ENCODE data around the gene RIGI. TPM values are rescaled to one million over a fixed set of nuclear protein-coding genes. Genes with fewer than 3 reads are reported as not detected.

Gene RIGI
- total and polyA plus RNA-seq, 2 donors (not counting 1 experiment from before 2014, with no cell fraction given): 7.6 to 24.9 TPM

GRCh38 chr9:32503008-32503407 is 23.0 kb downstream of the RIGI start:
- TF ChIP-seq CTCF (IDR thresholded peaks at IDR 0.05) (no peak), EZH2 (IDR thresholded peaks at IDR 0.05; ENCODE audit: borderline replicate concordance, insufficient read depth, low read depth, low read length, poor library complexity, severe bottlenecking) (no peak)
- Mint-ChIP-seq H3K9me3 (ENCODE audit: insufficient read depth) (no peaks in the 10 kb centered on the region), H3K4me3 (no peak overlapping the region), H3K4me1 (no peaks in the 10 kb centered on the region), H3K27ac (no peak overlapping the region), H3K27me3 (no peaks in the 10 kb centered on the region)
- Histone ChIP-seq H3K4me1 (ENCODE audit: control insufficient read depth in 2 of 2, insufficient read depth in 2 of 2, low read length in 2 of 2) (no peaks in the 10 kb centered on the region), H3K4me2 (replicated peaks; ENCODE audit: low read depth, low read length, poor library complexity, severe bottlenecking) (no peak overlapping the region), H3K9ac (ENCODE audit: low read length) (no peak overlapping the region), H3K36me3 (replicated peaks in 1 of 2; ENCODE audit: control extremely low read depth in 1 of 2, control insufficient read depth in 1 of 2, extremely low read depth in 1 of 2, insufficient read depth in 2 of 2, low read length in 1 of 2) (peaks cover 5 to 27% of the 10 kb centered on the region in 2 experiments), H2AFZ (ENCODE audit: insufficient read depth, low read depth, low read length, poor library complexity, severe bottlenecking) (no peak overlapping the region), H3K9me3 (ENCODE audit: control extremely low read depth in 1 of 3, control insufficient read depth in 2 of 3, insufficient read depth in 1 of 3, low read length in 2 of 3) (no peaks in the 10 kb centered on the region), H3K4me3 (ENCODE audit: control extremely low read depth in 1 of 5, extremely low read depth in 1 of 5, insufficient read depth in 1 of 5, low read depth in 2 of 5, low read length in 4 of 5) (no peak overlapping the region), H3K79me2 (ENCODE audit: control insufficient read depth, insufficient read depth, low read length) (peaks cover 7% of the 10 kb centered on the region), H3K27ac (ENCODE audit: low read length in 2 of 2) (no peak overlapping the region), H4K20me1 (ENCODE audit: control insufficient read depth, insufficient read depth, low read length, poor library complexity, severe bottlenecking) (peaks cover 15% of the 10 kb centered on the region), H3K27me3 (replicated peaks in 1 of 4; ENCODE audit: control extremely low read depth in 1 of 4, control insufficient read depth in 3 of 4, insufficient read depth in 4 of 4, low read length in 3 of 4) (no peaks in the 10 kb centered on the region)
- POLR2A ChIA-PET: no interaction called here
- DNase-seq: no peak
- WGBS (ENCODE audit: insufficient coverage): 95% methylated on average over 3 of the region's 3 CpGs
- CTCF ChIA-PET: no interaction called here
- ATAC-seq (ENCODE audit: low read depth): no peak
- intact Hi-C loops (cut with micrococcal nuclease): no loop called here

GRCh38 chr9:32502464-32502863 is 23.5 kb downstream of the RIGI start:
- Histone ChIP-seq H3K4me1 (ENCODE audit: control insufficient read depth in 2 of 2, insufficient read depth in 2 of 2, low read length in 2 of 2) (no peaks in the 10 kb centered on the region), H3K9me3 (ENCODE audit: control extremely low read depth in 1 of 3, control insufficient read depth in 2 of 3, insufficient read depth in 1 of 3, low read length in 2 of 3) (no peaks in the 10 kb centered on the region), H3K27ac (ENCODE audit: low read length in 2 of 2) (no peak overlapping the region), H3K4me2 (replicated peaks; ENCODE audit: low read depth, low read length, poor library complexity, severe bottlenecking) (no peak overlapping the region), H3K9ac (ENCODE audit: low read length) (no peak overlapping the region), H4K20me1 (ENCODE audit: control insufficient read depth, insufficient read depth, low read length, poor library complexity, severe bottlenecking) (peaks cover 15% of the 10 kb centered on the region), H3K79me2 (ENCODE audit: control insufficient read depth, insufficient read depth, low read length) (peaks cover 7% of the 10 kb centered on the region), H3K36me3 (replicated peaks in 1 of 2; ENCODE audit: control extremely low read depth in 1 of 2, control insufficient read depth in 1 of 2, extremely low read depth in 1 of 2, insufficient read depth in 2 of 2, low read length in 1 of 2) (peaks cover 6 to 30% of the 10 kb centered on the region in 2 experiments), H2AFZ (ENCODE audit: insufficient read depth, low read depth, low read length, poor library complexity, severe bottlenecking) (no peak overlapping the region), H3K27me3 (replicated peaks in 1 of 4; ENCODE audit: control extremely low read depth in 1 of 4, control insufficient read depth in 3 of 4, insufficient read depth in 4 of 4, low read length in 3 of 4) (no peaks in the 10 kb centered on the region), H3K4me3 (ENCODE audit: control extremely low read depth in 1 of 5, extremely low read depth in 1 of 5, insufficient read depth in 1 of 5, low read depth in 2 of 5, low read length in 4 of 5) (no peak overlapping the region)
- WGBS (ENCODE audit: insufficient coverage): 100% methylated on average over 2 of the region's 4 CpGs
- CTCF ChIA-PET: no interaction called here
- intact Hi-C loops (cut with micrococcal nuclease): no loop called here
- Mint-ChIP-seq H3K27ac (no peak overlapping the region), H3K27me3 (no peaks in the 10 kb centered on the region), H3K4me1 (no peaks in the 10 kb centered on the region), H3K9me3 (ENCODE audit: insufficient read depth) (no peaks in the 10 kb centered on the region), H3K4me3 (no peak overlapping the region)
- no peak for DNase-seq
- no peak for TF ChIP-seq EZH2 (IDR thresholded peaks at IDR 0.05; ENCODE audit: borderline replicate concordance, insufficient read depth, low read depth, low read length, poor library complexity, severe bottlenecking)
- no peak for TF ChIP-seq CTCF (IDR thresholded peaks at IDR 0.05)
- no peak for ATAC-seq (ENCODE audit: low read depth)
- POLR2A ChIA-PET: no interaction called here
